HEK293 (cell line): ENCODE results near the gene PI16.

Source experiments
- CTCF ChIA-PET: fragments of 350-600 bp; formaldehyde crosslinking; extraction: SDS; loops from one replicate; lab custom pipeline; 2021; ENCODE audit warnings: antibody characterized with exemption; lab: Yijun Ruan, JAX
- POLR2A ChIA-PET: fragments of 300-600 bp; formaldehyde crosslinking; extraction: SDS; loops from one replicate; lab custom pipeline; 2020; ENCODE audit warnings: antibody characterized with exemption, inconsistent platforms; lab: Yijun Ruan, JAX
- H3K27ac ChIP-seq: fragments of 200-500 bp; sonication (Bioruptor generic); 2 replicates; pipeline ENCODE4 v1.5.1; 2014; ENCODE audit warnings: low read depth, low read length, control low read depth, inconsistent platforms; ENCODE audit errors: extremely low read depth
- H3K36me3 ChIP-seq, 2 experiments: fragments of 200-500 bp in 1 of 2; sonication (Bioruptor generic) in 1 of 2; 1 replicate in 1 of 2; 2 replicates in 1 of 2; pipeline ENCODE4 v1.5.1; 2014 to 2017; ENCODE audit warnings: inconsistent platforms in 2 of 2, low read length in 2 of 2; ENCODE audit not compliant: control insufficient read depth in 2 of 2, insufficient read depth in 1 of 2
- H3K4me1 ChIP-seq: fragments of 200-500 bp; sonication (Bioruptor generic); 2 replicates; pipeline ENCODE4 v1.5.1; 2014; ENCODE audit warnings: mild to moderate bottlenecking, low read length, inconsistent platforms; ENCODE audit not compliant: control insufficient read depth, insufficient read depth
- H3K4me3 ChIP-seq: 2 replicates; pipeline ENCODE4 v1.5.1; 2011; ENCODE audit warnings: low read depth, mild to moderate bottlenecking, control low read depth, low read length, moderate library complexity
- H3K9me3 ChIP-seq: fragments of 200-500 bp; sonication (Bioruptor generic); 2 replicates; pipeline ENCODE4 v1.5.1; 2014; ENCODE audit warnings: low read depth, low read length, inconsistent platforms; ENCODE audit not compliant: control insufficient read depth, insufficient read depth
- ATF2 ChIP-seq: fragments of 450-650 bp; formaldehyde crosslinking; IDR thresholded peaks from 2 replicates; pipeline ENCODE4 v1.5.1; 2016; ENCODE audit warnings: missing biosample characterization, missing genetic modification characterization, low read depth
- BCL11A ChIP-seq: fragments of 450-650 bp; formaldehyde crosslinking; IDR thresholded peaks from 2 replicates; pipeline ENCODE4 v1.5.1; 2016; ENCODE audit warnings: low read depth, missing biosample characterization, missing genetic modification characterization
- GLI2 ChIP-seq: fragments of 450-650 bp; formaldehyde crosslinking; IDR thresholded peaks from 2 replicates; pipeline ENCODE4; 2017; ENCODE audit warnings: missing biosample characterization, missing genetic modification characterization, low read depth, borderline replicate concordance
- HOXD13 ChIP-seq: sonication (generic); formaldehyde crosslinking; IDR thresholded peaks from 2 replicates; pipeline ENCODE4 v1.8.0; 2022; ENCODE audit warnings: missing genetic modification reagents, borderline replicate concordance
- KLF17 ChIP-seq: fragments of 450-650 bp; formaldehyde crosslinking; IDR thresholded peaks from 2 replicates; pipeline ENCODE4 v1.5.1; 2016; ENCODE audit warnings: missing biosample characterization, missing genetic modification characterization
- MZF1 ChIP-seq: fragments of 450-650 bp; formaldehyde crosslinking; IDR thresholded peaks from 2 replicates; pipeline ENCODE4 v1.5.1; 2017; ENCODE audit warnings: missing biosample characterization, missing genetic modification characterization, borderline replicate concordance
- OVOL3 ChIP-seq: fragments of 450-650 bp; formaldehyde crosslinking; IDR thresholded peaks from 2 replicates; pipeline ENCODE4 v1.5.1; 2016; ENCODE audit warnings: missing biosample characterization, missing genetic modification characterization
- PRDM1 ChIP-seq: fragments of 450-650 bp; formaldehyde crosslinking; IDR thresholded peaks from 2 replicates; pipeline ENCODE4; 2016; ENCODE audit warnings: missing biosample characterization, missing genetic modification characterization
- SP3 ChIP-seq: fragments of 450-650 bp; formaldehyde crosslinking; IDR thresholded peaks from 2 replicates; pipeline ENCODE4 v1.5.1; 2016; ENCODE audit warnings: missing biosample characterization, missing genetic modification characterization
- ZBTB17 ChIP-seq: fragments of 450-650 bp; formaldehyde crosslinking; IDR thresholded peaks from 2 replicates; pipeline ENCODE4 v1.5.1; 2016; ENCODE audit warnings: missing biosample characterization, missing genetic modification characterization
- ZBTB20 ChIP-seq: fragments of 450-650 bp; formaldehyde crosslinking; IDR thresholded peaks from 2 replicates; pipeline ENCODE4 v1.5.1; 2016; ENCODE audit warnings: missing biosample characterization, missing genetic modification characterization
- ZBTB6 ChIP-seq: fragments of 450-650 bp; formaldehyde crosslinking; IDR thresholded peaks from 2 replicates; pipeline ENCODE4 v1.5.1; 2017; ENCODE audit warnings: missing biosample characterization, missing genetic modification characterization
- ZBTB7A ChIP-seq: fragments of 450-650 bp; formaldehyde crosslinking; IDR thresholded peaks from 2 replicates; pipeline ENCODE4 v1.5.1; 2016; ENCODE audit warnings: low read depth, missing biosample characterization, missing genetic modification characterization
- ZEB2 ChIP-seq: fragments of 450-650 bp; formaldehyde crosslinking; IDR thresholded peaks from 2 replicates; pipeline ENCODE4 v1.5.1; 2016; ENCODE audit warnings: missing biosample characterization, missing genetic modification characterization
- ZNF121 ChIP-seq: fragments of 450-650 bp; formaldehyde crosslinking; IDR thresholded peaks from 2 replicates; pipeline ENCODE4 v1.5.1; 2016; ENCODE audit warnings: missing biosample characterization, missing genetic modification characterization
- ZNF169 ChIP-seq: fragments of 450-650 bp; formaldehyde crosslinking; IDR thresholded peaks from 2 replicates; pipeline ENCODE4 v1.5.1; 2016; ENCODE audit warnings: missing biosample characterization, missing genetic modification characterization
- ZNF214 ChIP-seq: fragments of 450-650 bp; formaldehyde crosslinking; IDR thresholded peaks from 2 replicates; pipeline ENCODE4 v1.5.1; 2017; ENCODE audit warnings: missing biosample characterization, mild to moderate bottlenecking, missing genetic modification characterization, borderline replicate concordance
- ZNF24 ChIP-seq: fragments of 450-650 bp; formaldehyde crosslinking; IDR thresholded peaks from 2 replicates; pipeline ENCODE4 v1.5.1; 2016; ENCODE audit warnings: missing biosample characterization, missing genetic modification characterization
- ZNF311 ChIP-seq: fragments of 450-650 bp; formaldehyde crosslinking; IDR thresholded peaks from 2 replicates; pipeline ENCODE4 v1.5.1; 2017; ENCODE audit warnings: missing biosample characterization, missing genetic modification characterization, borderline replicate concordance
- ZNF48 ChIP-seq: fragments of 450-650 bp; formaldehyde crosslinking; IDR thresholded peaks from 2 replicates; pipeline ENCODE4 v1.5.1; 2016; ENCODE audit warnings: missing biosample characterization, missing genetic modification characterization
- ZNF488 ChIP-seq: fragments of 450-650 bp; formaldehyde crosslinking; IDR thresholded peaks from 2 replicates; pipeline ENCODE4 v1.5.1; 2016; ENCODE audit warnings: missing biosample characterization, missing genetic modification characterization
- ZNF513 ChIP-seq: fragments of 450-650 bp; IDR thresholded peaks from 2 replicates; pipeline ENCODE4 v1.5.1; 2018; ENCODE audit warnings: missing biosample characterization, missing genetic modification characterization
- ZNF596 ChIP-seq: fragments of 450-650 bp; IDR thresholded peaks from 2 replicates; pipeline ENCODE4 v1.5.0; 2018; ENCODE audit warnings: missing biosample characterization, mild to moderate bottlenecking, missing genetic modification characterization, moderate library complexity

Gene PI16

GRCh38 chr6:36936824-36937223 lies 17.7 kb upstream of the PI16 start:
- Histone ChIP-seq H3K27ac (no peak overlapping the region), H3K4me1 (no peaks in the 10 kb centered on the region), H3K4me3 (no peak overlapping the region), H3K9me3 (no peaks in the 10 kb centered on the region), H3K36me3 (no peaks in the 10 kb centered on the region)
- TF ChIP-seq ZBTB20 (no peak), PRDM1 (tag by site-specific recombination) (no peak), ZNF596 (tag by site-specific recombination) (no peak)
- CTCF ChIA-PET = interaction anchor here (1.6 to 1.8 kb wide), 2 partner anchors 20 to 177 kb away, joined by 6 to 9 read pairs; no protein-coding TSS in a partner anchor
- POLR2A ChIA-PET = no interaction called here

GRCh38 chr6:36937896-36938295 lies 16.6 kb upstream of the PI16 start:
- no peak overlapping the region for H3K27ac ChIP-seq
- ChIA-PET CTCF (interaction anchor here (1.8 kb wide), 1 partner anchor 19 kb away, joined by 6 read pairs; no protein-coding TSS in a partner anchor), POLR2A (no interaction called here)
- H3K4me1 ChIP-seq = no peaks in the 10 kb centered on the region
- TF ChIP-seq ZNF121 (tag by site-specific recombination) (no peak), ZBTB6 (no peak), ZNF513 (tag by site-specific recombination) (no peak), MZF1 (no peak), ZNF488 (no peak), ZNF214 (tag by site-specific recombination) (no peak), ZNF311 (tag by site-specific recombination) (no peak), KLF17 (tag by site-specific recombination) (no peak), ATF2 (tag by site-specific recombination) (no peak), ZNF169 (tag by site-specific recombination) (no peak), ZNF24 (tag by site-specific recombination) (no peak), BCL11A (tag by site-specific recombination) (no peak), ZEB2 (tag by site-specific recombination) (no peak), ZNF48 (tag by site-specific recombination) (no peak), ZBTB17 (no peak), GLI2 (tag by site-specific recombination) (no peak), OVOL3 (tag by site-specific recombination) (no peak), SP3 (tag by site-specific recombination) (no peak), ZBTB7A (no peak), HOXD13 (CRISPR knock-in tag) (no peak)
- no peaks in the 10 kb centered on the region for H3K36me3 ChIP-seq
- H3K4me3 ChIP-seq = no peak overlapping the region
- H3K9me3 ChIP-seq = no peaks in the 10 kb centered on the region
